HG03460 (cell line): Measurements from ENCODE around the gene ZNF385B.

Source experiments
- ATAC-seq: cut with Tn5 transposase; IDR thresholded peaks from one replicate; pipeline ENCODE4 v1.9.1; 2021; ENCODE audit not compliant: unreplicated experiment

ZNF385B gene

DNA sequence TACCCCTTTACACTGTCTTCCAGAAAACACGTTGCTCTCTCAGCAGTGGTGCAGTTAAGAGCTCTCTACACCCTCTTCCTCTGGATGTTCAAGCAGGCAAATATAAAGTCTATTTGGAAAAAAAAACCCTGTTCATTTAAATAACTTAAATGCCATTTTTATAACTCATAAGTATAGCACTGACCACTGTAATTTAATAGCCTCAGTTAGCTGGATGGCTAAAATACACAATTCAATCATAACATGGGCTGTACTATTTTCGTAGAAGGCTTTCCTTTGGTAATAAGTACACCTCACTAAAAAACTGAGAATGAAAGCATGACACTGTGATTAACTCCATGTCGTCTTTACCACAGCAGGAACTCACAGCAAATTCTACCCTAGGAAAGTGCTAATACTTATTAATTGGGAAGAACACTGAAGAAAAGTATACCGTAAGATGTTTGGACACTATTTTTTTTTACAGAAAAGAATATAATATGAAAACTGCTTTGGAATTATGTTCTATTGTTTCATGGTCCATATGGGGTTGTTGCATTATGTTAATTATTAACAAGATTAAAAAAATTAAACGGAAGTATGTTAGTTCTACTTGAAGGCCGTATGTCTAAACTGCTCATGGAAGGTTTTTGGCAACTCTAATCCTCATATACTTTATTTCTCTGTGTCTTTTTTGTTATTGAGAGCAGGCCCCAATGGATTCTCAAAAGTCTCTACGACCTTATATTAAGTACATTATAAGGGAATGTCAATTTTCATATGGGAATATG lies 269.1 kb downstream of the ZNF385B start:
- ATAC-seq, result no peak

DNA sequence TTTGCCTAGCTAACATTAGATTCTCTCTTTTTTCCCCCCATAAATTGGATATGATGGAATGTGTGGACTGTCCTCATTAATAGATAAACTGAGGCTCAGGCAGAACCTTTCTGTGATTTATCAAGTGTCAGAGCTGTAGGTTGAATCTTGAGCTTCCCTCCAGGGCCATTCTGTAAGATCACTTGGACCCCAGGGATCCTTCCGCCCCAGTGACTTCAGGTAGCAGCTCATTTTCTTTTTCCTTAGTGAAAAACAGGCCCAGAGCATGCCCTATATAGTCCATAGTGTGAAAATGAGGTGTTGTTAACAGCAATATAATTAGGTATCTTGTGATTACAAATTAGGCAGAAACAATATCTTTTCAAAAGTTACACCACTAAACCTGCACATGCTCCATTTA lies 269.7 kb downstream of the ZNF385B start:
- ATAC-seq, result no peak

DNA sequence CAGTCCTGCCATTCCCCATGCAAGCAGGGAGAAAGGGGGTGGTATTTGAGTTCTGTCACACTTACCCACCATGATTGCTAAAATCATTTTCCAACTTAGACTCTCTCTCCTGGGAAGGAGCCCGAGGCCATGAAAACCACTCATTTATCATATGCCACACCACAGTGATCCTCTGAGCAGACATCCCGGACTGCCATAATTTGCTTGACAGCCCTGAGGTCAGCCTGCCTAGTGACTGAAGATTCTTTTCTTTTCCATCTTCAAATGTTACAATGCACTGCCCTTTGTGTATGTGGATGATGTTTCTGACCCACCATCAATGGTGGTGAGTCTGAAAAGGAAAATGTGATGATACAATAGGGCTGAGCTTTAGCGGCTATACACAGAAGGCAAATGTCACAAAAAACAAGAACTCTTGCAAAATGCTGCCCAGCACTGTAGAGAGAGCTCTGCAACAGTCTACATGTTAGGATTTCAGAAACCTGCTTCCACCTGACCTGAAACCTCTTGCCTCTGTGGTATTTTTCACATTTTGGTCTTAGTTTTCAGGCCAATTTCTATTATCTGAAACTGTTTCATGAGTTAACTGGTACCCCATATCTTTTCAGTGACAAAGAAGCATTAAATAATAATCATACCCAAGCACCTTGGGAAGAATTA lies 272.8 kb downstream of the ZNF385B start:
- no peak for ATAC-seq

DNA sequence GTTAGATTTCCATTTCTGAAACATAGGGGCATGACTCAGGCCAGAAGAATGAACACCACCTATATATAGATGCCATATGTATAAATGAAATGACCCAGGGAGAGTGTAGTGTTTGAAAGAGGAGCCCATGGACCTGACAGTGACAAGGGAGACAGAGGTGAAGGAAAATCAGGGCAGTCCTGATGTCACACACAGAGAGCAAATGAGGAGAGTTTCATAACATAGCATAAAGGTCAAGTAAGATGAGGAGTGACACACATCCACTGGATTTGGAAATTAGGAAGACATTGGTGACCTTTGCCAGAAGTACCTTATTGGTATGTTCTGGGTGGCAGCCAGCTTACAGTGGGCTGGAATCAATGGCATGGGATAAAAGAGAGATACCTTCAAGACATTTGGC lies 276.7 kb downstream of the ZNF385B start:
- ATAC-seq, result no peak

DNA sequence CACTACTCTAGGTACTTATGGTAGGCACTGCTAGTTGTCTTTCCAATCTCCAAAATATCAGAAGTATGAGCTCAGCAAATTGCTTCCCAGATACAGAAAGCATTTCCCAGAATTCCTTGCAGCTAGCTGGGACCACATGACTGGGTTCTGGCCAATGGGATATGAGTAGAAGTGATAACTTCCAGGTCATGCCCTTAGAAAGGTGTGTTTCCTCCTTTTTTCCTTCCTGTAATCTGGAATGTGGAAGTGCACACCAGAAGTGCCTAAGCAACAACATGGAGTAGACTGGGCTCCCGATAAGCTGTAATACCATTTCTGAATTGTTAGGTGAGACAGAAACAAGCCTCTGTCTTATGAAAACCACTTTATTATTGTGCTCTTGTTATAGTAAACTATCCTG lies 279.8 kb downstream of the ZNF385B start:
- no peak for ATAC-seq

DNA sequence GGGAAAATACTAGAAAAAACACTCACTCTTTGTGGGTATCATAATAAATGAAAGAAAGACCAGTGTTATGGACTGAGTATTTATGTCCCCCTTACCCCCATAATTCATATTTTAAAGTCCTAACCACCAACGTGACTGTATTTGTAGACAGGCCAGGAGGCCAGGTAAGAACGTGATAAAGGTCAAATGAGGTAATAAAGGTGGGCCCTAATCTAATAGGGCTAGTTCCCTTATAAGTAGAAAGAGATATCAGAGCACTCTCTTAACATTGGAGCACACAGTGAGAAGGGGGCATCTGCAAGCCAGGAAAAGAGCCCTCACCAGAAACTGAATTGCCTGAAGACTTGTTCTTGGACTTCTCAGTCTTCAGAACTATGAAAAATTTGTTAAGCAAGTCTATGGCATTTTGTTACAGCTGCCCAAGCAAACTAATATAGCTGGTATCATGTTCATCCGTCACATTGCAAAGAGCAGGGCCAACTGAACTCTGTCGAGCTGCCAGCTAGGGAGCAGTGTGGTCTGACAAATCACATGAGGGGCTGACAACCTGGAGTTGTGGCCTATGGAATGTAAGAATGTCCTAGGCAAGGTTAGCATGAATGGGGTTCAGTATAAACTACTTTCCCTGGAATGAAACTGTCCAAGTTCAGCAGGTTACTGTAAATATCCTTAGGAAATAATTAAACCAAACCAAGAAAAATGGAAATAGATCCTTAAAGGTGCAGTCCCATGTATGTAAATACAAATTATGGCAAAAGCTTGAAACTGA lies 280.9 kb downstream of the ZNF385B start:
- no peak for ATAC-seq

GRCh38 chr2:179579800-179580199 lies 281.6 kb downstream of the ZNF385B start:
- ATAC-seq, result no peak

DNA sequence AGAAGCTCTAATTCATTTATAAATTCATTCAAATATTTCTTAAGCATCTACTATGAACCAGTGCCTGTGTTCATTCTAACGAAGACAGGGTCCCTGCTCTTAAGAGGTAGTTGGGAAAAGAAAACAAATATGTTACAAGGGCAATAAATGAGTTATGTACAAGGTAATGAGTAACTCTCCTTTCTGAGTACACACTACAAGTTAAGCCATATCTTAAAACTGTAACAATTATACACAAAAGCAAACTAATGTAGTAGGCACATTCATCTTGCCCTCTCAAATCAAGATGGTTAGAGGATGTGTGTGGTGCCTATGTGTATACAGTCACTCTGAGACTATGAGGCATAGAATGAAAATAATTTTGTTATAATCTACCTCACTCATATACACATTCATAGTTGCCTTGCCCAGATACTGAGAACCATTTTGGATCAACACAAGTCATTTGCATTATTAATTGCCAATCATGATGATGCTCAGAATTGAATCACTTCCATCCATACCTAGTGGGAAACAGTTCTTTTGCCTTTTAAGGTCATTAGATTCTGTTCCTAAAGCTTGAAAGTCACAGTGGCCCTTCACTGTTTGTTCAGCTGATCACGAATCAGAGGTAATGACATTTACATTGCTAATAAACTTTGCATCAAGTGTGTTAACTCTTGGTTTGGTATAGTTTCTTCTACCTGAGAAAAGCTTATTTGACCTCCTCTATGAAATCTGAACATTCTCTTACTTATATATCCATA lies 283.1 kb downstream of the ZNF385B start:
- no peak for ATAC-seq

DNA sequence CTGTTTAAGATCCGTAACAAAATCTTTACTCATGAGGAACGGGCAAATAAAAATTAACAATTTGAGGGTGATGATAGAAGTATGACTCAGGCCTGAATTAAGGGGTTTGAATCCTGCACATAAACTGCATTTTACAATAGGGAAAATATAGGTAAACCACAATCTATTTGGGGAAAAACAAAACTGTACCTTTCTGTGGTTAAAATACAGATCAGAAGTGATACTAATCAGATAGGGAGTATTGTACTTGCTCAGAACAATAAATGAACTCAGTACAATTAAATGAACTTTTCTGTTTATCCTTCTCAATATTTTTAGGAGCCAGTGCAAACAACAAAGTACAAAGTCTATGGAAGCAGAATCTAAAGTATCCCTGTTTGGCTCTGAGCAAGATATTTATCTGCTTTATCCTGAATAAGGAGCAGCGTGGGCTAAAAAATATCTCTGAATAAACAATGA lies 287.3 kb downstream of the ZNF385B start:
- no peak for ATAC-seq

GRCh38 chr2:179572544-179572943 lies 288.9 kb downstream of the ZNF385B start:
- ATAC-seq, result no peak

DNA sequence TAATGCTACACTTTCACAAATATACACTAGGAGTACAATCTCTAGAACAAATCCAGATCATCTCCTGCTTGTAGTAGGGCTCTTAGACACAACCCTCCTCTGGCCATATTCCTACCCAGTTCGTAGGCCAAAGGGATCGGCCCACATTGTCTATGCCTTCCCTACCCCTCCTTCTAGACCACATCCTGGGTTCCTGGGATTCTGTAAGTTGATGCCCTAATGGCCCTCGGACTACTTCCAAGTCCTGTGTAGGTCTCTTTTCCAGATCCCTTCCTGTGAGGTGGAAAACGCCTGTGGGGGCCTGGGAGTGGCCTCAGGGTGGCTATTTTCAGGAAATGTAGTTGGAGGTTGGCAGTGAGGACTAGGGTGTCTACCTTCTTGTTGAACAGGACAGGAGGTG lies 289.7 kb downstream of the ZNF385B start:
- no peak for ATAC-seq

DNA sequence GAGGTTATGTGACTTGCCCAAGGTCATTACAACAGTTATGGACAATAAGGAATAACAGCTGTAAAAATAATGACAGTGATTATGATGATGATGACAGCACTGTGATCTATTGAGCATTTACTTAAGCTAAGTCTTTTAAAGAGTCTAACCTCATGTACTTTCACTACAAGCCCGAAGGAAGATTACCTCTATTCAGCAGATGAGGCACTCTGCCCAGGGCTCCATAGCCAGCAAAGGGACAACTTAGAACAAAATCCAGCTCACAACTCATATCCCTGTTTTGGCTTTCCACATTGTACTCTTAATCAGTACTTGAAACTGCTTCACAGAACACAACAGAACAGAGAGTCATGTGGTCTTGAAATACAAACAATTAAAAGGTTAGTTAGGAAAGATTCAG lies 290.2 kb downstream of the ZNF385B start:
- ATAC-seq, result no peak

DNA sequence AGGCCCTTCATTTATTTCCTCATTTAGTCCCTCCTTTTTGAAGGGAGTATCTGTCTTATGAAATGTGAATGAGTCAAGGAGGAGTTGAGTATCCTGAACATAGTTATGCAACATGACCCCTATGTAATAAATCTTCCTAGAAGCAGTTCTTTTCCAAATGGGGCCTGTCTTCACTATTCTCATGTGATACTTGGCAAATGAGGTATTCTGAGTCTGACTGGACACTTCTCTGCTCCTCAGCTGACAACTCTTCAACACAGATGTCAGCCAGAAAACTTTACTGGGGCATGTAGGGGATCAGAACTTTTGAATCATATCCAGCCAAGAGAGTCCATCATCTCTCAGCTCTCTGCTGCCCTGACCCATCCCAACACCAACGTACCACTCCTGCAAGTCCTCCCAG lies 291.6 kb downstream of the ZNF385B start:
- ATAC-seq, result no peak

DNA sequence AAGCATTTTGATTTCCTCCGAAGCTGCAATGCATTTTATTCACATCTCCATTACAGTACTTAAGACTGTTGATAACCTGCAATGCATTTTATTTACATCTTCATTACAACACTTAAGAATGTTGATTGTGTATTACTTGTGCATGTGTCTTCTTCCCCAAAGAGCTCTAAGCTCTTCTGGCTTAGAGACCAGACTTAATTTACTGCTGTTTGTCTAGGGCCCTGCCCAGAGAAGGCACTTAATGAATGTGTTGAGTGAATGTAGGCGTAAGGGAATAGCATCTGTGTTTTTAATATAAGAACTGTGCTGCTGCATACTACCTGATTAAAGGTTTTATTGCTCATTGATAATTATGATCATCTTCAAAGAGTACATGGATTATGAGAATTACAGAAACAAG lies 295.6 kb downstream of the ZNF385B start:
- no peak for ATAC-seq

GRCh38 chr2:179562330-179562885 lies 299.0 kb downstream of the ZNF385B start:
- ATAC-seq, result no peak

- no peak for ATAC-seq
Measured at GRCh38 chr2:179561702-179562101, 299.7 kb downstream of the ZNF385B start.

- ATAC-seq, result no peak
Measured at GRCh38 chr2:179560257-179560735, 301.1 kb downstream of the ZNF385B start.

- ATAC-seq, result no peak
Measured at GRCh38 chr2:179559108-179559806, 302.2 kb downstream of the ZNF385B start.

DNA sequence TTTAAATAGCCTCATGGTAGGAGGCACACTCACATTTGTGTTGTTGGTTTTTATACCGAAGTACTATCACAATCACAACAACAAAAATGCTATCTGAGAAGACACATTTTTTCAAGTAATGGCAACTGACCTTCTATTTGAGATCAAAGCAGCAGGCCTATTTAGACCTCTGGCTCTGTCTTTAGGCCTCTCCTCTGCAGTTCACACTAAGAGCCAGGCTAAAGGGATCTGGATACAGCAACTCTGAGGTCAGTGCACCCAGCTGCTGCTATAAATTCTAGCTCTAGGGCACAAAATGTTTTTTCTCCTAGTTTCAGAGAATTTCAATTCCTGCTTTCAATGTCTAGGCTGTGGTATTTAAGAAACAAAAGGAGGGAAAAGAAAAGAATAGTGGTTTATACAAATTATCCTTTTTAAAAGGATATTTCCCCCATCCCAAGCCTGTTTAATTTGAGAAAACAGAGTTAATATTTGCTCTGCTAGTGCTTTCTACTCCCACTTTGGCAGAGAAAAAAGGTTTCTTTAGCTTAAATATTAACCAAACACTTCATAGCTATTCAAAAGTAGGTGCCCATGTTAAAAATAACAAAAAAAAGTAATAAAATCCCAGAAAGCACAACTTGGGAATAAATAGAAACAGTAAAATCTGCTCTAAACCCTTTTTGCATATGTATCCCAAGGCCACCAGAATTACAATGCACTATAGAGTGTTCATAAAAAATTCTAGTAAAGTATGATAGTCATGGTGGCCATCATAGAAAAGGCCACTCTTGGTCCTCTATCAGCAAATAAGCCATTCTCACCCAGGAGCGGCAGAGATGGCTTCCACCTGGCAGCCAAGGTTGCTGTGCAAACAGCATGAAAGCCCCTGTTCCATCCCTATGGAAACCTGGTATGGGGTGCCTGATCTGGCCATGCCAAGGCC lies 303.1 kb downstream of the ZNF385B start:
- ATAC-seq, result no peak
